GM19025 (cell line): ENCODE data around the gene AARS1.
"Not testable (repeated sequence)": the region's sequence is repeated elsewhere in the genome, so short reads cannot be mapped to it uniquely, and the experiment has no call there.

Source experiments
- ATAC-seq: cut with Tn5 transposase; IDR thresholded peaks from one replicate; pipeline ENCODE4 v1.9.1; 2021; ENCODE audit warnings: mild to moderate bottlenecking, low read depth, moderate library complexity; ENCODE audit not compliant: unreplicated experiment

Gene AARS1

GRCh38 chr16:70289229-70290094, at the start of gene AARS1:
AARS1 (minus strand) TSS chr16:70289506; CDS start chr16:70282763, 6,743 bp downstream.
- ATAC-seq, result peak; percentile 98

DNA sequence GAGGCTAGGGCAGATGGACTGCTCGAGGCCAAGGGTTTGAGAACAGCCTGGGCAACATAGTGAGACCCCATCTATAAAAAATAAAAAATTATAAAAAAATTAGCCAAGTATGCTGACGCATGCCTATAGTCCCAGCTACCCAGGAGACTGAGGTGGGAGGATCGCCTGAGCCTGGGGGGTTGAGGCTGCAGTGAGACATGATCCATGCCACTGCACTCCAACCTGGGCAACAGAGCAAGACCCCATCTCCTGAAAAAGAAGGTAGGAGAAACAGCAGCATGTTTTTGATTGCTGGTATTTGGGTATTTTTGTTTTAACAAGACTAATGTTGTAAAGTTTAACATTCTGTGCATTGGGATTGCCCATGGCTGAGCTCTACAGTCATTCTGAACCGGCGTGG, 48.5 kb upstream of the AARS1 start:
- no peak for ATAC-seq

GRCh38 chr16:70332728-70333127, 43.4 kb upstream of the AARS1 start:
- ATAC-seq, result not testable (repeated sequence)

GRCh38 chr16:70331588-70332358, 42.5 kb upstream of the AARS1 start:
- ATAC-seq, result no peak

GRCh38 chr16:70331091-70331490, 41.8 kb upstream of the AARS1 start:
- no peak for ATAC-seq

DNA sequence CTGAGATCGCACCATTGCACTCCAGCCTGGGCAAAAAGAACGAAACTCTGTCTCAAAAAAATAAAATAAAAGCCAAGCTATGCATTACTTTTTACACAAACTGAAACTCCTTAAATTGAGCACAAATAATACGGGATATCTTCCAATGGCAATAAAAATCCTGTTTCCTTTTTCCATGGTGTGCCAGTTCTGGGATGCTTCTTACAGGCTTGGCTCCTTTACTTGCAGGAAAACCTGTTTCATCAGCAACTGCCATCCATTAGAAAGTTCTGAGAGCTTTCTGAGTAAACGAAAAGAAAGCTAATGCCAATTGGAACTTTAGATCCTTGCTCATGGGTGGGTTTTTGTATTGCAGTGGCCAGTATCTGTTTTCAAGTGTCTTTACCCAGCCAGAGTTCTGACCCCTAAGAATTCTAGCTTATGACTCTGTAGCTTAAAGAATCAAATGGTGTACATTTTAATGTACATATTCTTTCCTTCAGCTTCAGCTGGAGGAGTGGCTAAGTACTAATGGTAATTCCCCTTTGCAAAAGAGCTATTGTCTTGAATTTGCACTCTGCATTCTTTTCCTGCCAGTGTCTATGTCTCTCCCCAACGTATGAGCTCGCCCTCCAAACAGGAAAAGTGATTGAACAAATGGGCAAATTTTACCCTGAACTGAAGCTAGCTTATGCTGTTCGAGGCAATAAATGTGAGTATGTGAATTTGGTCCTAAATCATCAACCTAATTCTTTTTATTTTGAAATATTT, 35.9 kb upstream of the AARS1 start:
- no peak for ATAC-seq

- ATAC-seq, result no peak
Measured at GRCh38 chr16:70320121-70320520, 30.8 kb upstream of the AARS1 start.

- ATAC-seq, result not testable (repeated sequence)
Measured at GRCh38 chr16:70307726-70308125, 18.4 kb upstream of the AARS1 start.

DNA sequence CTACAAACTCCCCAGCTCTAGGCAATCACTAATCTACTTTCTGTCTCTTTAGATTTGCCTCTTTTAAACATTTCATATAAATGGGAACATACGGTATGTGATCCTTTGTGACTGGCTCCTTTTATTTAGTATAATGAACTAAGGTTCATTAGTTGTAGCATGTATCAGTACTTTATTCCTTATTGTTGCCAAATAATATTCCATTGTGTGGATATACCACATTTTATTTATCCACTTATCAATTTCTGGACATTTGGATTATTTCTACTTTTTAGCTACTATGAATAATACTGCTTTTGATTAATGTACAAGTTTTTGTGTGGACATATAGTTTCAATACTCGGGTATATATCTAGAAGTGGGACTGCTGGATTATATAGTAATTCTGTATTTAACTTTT, 17.6 kb upstream of the AARS1 start:
- no peak for ATAC-seq

DNA sequence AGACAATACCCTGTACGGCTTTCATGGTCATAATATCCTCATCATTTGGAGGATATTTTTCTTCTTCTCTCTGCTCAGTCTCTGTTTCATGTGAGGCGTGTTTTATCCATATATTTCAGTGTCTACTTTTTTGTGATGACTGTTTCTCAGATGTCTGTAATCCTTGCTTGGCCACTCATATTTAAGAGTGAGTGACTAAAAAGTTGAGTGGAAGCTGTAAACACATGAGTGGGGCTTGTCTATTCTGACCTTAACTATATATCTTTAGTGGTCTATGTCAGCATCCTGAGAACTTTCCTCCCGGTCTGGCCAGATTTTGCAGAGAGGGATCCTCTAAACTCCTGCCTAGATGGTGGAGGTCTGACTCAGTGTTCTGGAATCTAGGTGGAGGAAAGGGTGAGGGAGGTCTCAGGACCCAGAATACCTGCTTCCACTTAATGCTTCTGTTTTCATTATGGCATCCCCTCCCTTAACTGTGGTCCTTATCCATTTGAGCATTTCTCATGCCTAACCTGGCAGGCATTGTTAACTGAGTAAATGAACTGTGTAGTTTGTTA, 15.7 kb upstream of the AARS1 start:
- ATAC-seq, result no peak

DNA sequence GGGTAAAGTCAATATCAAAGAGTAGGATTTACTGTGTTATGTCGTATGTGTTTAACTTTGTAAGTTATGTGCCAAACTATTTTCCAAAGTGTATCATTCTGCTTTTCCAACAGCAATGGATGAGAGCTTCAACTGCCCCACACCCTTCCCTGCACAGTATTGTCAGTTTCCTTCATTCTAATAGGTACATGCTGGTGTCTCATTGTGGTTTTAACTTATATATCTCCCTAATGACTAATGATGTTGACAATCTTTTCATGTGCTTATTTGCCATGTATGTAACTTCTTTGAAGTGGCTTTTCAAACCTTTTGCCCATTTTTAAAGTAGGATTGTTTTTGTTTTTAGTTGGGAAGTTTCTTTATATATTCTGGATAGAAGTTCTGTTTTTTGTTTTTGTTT, 13.4 kb upstream of the AARS1 start:
- no peak for ATAC-seq

- no peak for ATAC-seq
Measured at GRCh38 chr16:70301121-70301520, 11.8 kb upstream of the AARS1 start.

DNA sequence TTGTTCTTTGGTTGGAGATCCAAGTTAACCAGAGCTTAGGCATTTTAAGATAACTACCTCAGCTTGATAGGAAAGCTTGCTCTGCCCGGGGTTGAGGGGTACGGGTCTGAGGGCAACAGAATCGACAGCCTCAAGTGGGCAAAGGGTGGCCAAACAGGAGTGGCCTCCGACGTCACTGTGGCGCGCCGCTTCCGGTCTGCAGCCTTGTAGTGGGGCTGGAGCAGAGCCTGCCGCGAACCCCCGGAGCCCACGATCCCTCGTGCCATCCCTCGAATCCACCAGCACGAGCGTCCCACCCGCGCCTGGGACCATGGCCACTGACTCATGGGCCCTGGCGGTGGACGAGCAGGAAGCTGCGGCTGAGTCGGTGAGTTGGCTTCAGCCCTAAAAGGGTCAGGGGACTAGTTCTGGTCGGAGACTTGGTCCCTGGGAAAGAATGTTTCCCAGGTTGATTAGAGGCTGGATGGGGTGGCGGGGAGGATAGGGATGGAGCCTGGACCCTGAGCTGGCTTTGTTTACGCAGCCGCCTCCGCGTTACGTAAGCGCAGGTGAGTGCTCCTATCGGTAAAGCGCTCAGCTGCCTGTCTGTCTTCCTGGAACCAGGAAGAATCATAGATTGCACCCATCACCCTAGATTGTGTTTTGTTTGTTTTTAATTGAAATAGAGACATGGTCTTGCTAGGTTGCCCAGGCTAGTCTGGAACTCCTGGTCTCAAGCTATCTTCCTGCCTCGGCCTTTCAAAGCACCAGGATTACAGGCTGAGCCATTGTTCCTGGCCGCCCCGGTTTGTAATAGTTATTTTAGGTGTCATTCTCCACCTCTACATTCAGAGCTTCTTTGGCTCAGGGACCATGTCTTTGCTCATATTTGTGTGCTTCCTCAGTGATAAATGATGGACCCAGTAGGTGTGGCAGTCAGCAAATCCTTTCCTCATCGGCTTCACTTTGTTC, 10.0 kb upstream of the AARS1 start, which contains the start of gene DDX19B:
Gene DDX19B (plus strand): TSS at position 199 of the 951 bp plus-strand sequence. CDS start 112 bp downstream, at position 311.
- ATAC-seq, result peak; percentile 84

- ATAC-seq, result no peak
Measured at GRCh38 chr16:70295634-70296033, 6.3 kb upstream of the AARS1 start.

GRCh38 chr16:70294385-70295025, 5.2 kb upstream of the AARS1 start:
- ATAC-seq, result no peak

DNA sequence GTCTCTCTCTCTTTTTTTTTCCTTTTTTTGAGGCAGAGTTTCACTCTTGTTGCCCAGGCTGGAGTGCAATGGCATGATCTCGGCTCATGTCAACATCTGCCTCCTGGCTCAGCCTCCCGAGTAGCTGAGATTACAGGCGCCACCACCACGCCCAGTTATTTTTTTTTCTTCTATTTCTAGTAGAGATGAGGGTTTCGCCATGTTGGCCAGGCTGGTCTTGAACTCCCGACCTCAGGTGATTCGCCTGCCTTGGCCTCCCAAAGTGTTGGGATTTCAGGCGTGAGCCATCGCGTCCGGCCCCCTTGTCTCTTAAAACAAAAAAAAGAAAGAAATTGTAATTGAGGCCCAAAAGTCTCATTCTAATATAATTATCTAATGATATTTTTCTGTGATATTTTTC, 2.8 kb upstream of the AARS1 start:
- ATAC-seq, result not testable (repeated sequence)

DNA sequence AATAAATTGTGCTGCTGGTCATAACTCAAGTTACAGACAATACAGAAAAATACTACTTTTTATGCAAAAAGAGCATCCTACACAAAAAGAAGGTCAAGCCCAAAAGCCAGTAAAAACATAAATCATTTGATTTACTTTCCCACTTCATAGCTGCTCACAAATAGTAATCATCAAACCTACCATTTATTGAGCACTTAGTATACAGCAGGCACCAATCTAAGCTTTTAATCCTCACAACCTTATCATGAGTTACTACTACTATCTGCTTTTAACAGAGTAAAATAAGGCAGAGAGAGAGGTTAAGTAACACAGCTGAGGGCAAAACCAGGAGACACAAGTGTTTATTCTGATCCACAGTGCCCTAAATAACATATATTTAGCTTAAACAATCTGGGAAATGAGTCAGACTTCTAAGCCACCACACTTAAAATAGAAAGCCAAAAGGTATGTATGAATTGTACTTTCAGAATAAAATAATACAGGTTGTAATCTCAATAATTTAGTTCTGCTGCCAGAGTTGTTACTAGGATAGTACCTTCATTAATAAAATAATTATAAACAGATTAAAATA, 1.7 kb upstream of the AARS1 start:
- no peak for ATAC-seq

GRCh38 chr16:70287304-70287971, 1.9 kb downstream of the AARS1 start:
- not testable (repeated sequence) for ATAC-seq
